Sigmoid colon (tissue), 7 donors: ENCODE data around the gene MBP. TPM values are rescaled to one million over a fixed set of nuclear protein-coding genes. Genes with fewer than 3 reads are reported as not detected.

Experiments
- DNase-seq: peaks from one replicate; pipeline ENCODE4 v3.0.0-alpha.2; 2019
- H3K27ac ChIP-seq, 4 donors: fragments of 200-600 bp; sonication (generic); one replicate each; pipeline ENCODE4 v1.5.1; 2016 to 2019; ENCODE audit warnings: mild to moderate bottlenecking in 1 of 4
- H3K27me3 ChIP-seq, 3 donors: fragments of 200-600 bp; sonication (generic); one replicate each; pipeline ENCODE4 v1.5.1; 2019; ENCODE audit warnings: mild to moderate bottlenecking in 1 of 3
- H3K36me3 ChIP-seq, 4 donors: fragments of 200-600 bp; sonication (generic); one replicate each; pipeline ENCODE4 v1.5.1; 2016 to 2019
- H3K4me1 ChIP-seq, 4 donors: fragments of 200-600 bp; sonication (generic); one replicate each; pipeline ENCODE4 v1.5.1; 2017 to 2019
- H3K4me3 ChIP-seq, 4 donors: fragments of 200-600 bp; sonication (generic); one replicate each; pipeline ENCODE4 v1.5.1; 2017 to 2019; ENCODE audit warnings: mild to moderate bottlenecking in 2 of 4, moderate library complexity in 1 of 4
- H3K9me3 ChIP-seq, 4 donors: fragments of 200-600 bp in 3 of 4; sonication (generic) in 3 of 4; one replicate each; pipeline versions ENCODE4 v1.5.1 to v1.6.1; 2013 to 2019
- CTCF ChIP-seq, 4 experiments: fragments of 450-650 bp in 3 of 4; fragments of 200-600 bp in 1 of 4; IDR thresholded peaks; one replicate each; pipeline ENCODE4 v1.5.1; 2016 to 2019; ENCODE audit warnings: antibody characterized with exemption in 4 of 4, mild to moderate bottlenecking in 3 of 4, moderate library complexity in 2 of 4
- EP300 ChIP-seq, 4 donors: sonication (generic); formaldehyde crosslinking; IDR thresholded peaks; one replicate each; pipeline ENCODE4 v1.6.1; 2017; ENCODE audit warnings: antibody characterized with exemption in 4 of 4
- POLR2A ChIP-seq, 2 donors: fragments of 450-650 bp; IDR thresholded peaks; one replicate each; pipeline ENCODE4 v1.6.1; 2016; ENCODE audit warnings: antibody characterized with exemption in 2 of 2, mild to moderate bottlenecking in 2 of 2, moderate library complexity in 2 of 2
- POLR2AphosphoS5 ChIP-seq, 4 donors: sonication (generic); formaldehyde crosslinking; IDR thresholded peaks; one replicate each; pipeline ENCODE4 v1.6.1; 2017; ENCODE audit warnings: antibody characterized with exemption in 4 of 4
- WGBS, 2 donors: extraction: QIAGEN DNeasy Blood & Tissue Kit; methylation state at CpG; one replicate each; pipeline ENCODE4 v1.1.7; 2013; 5-methylcytosine and 5-hydroxymethylcytosine counted together
- intact Hi-C: fragments of 100-400 bp; cut with DNase I; formaldehyde crosslinking; loops from one replicate; pipeline ENCODE4 v1.15.1; 2023
- polyA plus RNA-seq, 3 donors: library from polyadenylated mRNA; stranded (reverse); fragments of 200-250 nt; gene quantifications; one replicate each; pipeline ENCODE4 v1.2.3, GENCODE V29; 2013
- total RNA-seq, 4 donors: library from RNA; depleted of rRNA; stranded (reverse); fragments of >200 nt; gene quantifications; one replicate each; pipeline ENCODE4 v1.1.0, GENCODE V29; 2016
- donor health status: healthy with polysubstance abuse.
- donor health status: Bipolar disorder and iron deficiency.
- donor health status: healthy.

The MBP gene
- total and polyA plus RNA-seq, 7 donors = 18.3 to 30.7 (median 24.0) TPM

- intact Hi-C loops = no loop called here
- no peak overlapping the region for H3K4me3 ChIP-seq
- H3K36me3 ChIP-seq = no peaks in the 10 kb centered on the region
- TF ChIP-seq POLR2AphosphoS5 (IDR thresholded peaks at IDR 0.05) = no peak
- H3K27ac ChIP-seq = no peak overlapping the region
- H3K27me3 ChIP-seq = peaks cover 10 to 15% (median 14%) of the 10 kb centered on the region in 3 donors
- H3K4me1 ChIP-seq = peaks cover 0 to 31% (median 25%) of the 10 kb centered on the region in 4 donors
- WGBS, 2 donors = 89 to 92% methylated on average over 8 of the region's 8 CpGs
- H3K9me3 ChIP-seq = no peaks in the 10 kb centered on the region
- no peak for DNase-seq
These were observed 3.6 kb upstream of the MBP start for GRCh38 chr18:77136076-77136718.

DNA sequence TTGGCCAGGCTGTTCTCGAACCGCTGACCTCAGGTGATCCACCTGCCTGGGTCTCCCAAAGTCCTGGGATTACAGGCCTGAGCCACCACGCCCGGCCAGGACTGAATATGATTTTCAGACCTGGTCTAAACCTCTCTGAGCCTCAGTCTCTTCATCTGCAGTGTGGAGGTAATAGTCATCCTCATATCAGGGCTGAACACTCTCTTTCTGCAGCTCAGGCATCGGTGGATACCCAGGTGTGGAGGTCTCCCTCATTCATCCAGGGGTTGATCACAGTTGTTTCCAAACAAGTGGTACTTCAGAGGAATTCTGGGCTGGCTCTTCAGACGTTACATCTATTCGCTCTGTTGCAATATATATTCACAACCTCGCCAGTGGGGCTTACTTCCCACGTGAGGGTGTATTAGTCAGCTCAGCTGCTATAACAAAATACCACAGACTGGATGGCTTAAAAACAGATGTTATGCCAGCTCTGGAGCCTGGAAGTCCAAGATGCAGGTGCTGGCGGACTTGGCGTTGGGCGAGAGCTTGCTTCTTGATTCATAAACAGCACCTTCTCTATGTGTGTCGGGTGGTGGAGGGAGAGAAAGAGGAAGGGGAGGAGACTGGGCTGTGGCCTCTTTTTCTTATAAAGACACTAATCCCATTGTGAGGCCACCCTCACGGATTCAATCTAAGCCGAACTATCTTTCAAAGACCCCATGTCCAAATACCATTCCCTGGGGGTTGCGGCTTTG, 2.9 kb upstream of the MBP start:
- intact Hi-C loops = no loop called here
- peaks cover 0 to 34% (median 28%) of the 10 kb centered on the region in 4 donors for H3K4me1 ChIP-seq
- H3K4me3 ChIP-seq = no peak overlapping the region
- H3K27me3 ChIP-seq = peaks cover 12 to 22% (median 16%) of the 10 kb centered on the region in 3 donors
- H3K27ac ChIP-seq = no peak overlapping the region
- H3K36me3 ChIP-seq = no peaks in the 10 kb centered on the region
- no peak for DNase-seq
- no peak for TF ChIP-seq EP300 (IDR thresholded peaks at IDR 0.05)
- TF ChIP-seq POLR2A (IDR thresholded peaks at IDR 0.05) = no peak
- TF ChIP-seq POLR2AphosphoS5 (IDR thresholded peaks at IDR 0.05) = no peak
- TF ChIP-seq CTCF (IDR thresholded peaks at IDR 0.05) = no peak
- WGBS, 2 donors = 83 to 94% methylated on average over 16 of the region's 16 CpGs
- no peaks in the 10 kb centered on the region for H3K9me3 ChIP-seq

GRCh38 chr18:77134611-77135010, 2.0 kb upstream of the MBP start:
- no peaks in the 10 kb centered on the region for H3K9me3 ChIP-seq
- intact Hi-C loops = no loop called here
- H3K4me1 ChIP-seq = peaks cover 0 to 42% (median 31%) of the 10 kb centered on the region in 4 donors
- TF ChIP-seq EP300 (IDR thresholded peaks at IDR 0.05) = no peak
- no peak for TF ChIP-seq POLR2A (IDR thresholded peaks at IDR 0.05)
- no peak for TF ChIP-seq POLR2AphosphoS5 (IDR thresholded peaks at IDR 0.05)
- no peak for TF ChIP-seq CTCF (IDR thresholded peaks at IDR 0.05)
- H3K27me3 ChIP-seq = peaks cover 16 to 31% (median 19%) of the 10 kb centered on the region in 3 donors
- H3K4me3 ChIP-seq = no peak overlapping the region
- 71 to 85% methylated on average over 4 of the region's 4 CpGs for WGBS, 2 donors
- H3K36me3 ChIP-seq = no peaks in the 10 kb centered on the region
- no peak for DNase-seq
- peak overlapping the region in 3 of 4 donors; percentile 83 to 90 (median 88) for H3K27ac ChIP-seq

- DNase-seq = peak; percentile 83
These were observed 1.4 kb upstream of the MBP start for GRCh38 chr18:77133835-77134496.

More at GRCh38 chr18:77133835-77134496, 1.4 kb upstream of the MBP start:
- H3K36me3 ChIP-seq = no peaks in the 10 kb centered on the region
- intact Hi-C loops = no loop called here
- TF ChIP-seq POLR2AphosphoS5 (IDR thresholded peaks at IDR 0.05) (no peak), CTCF (IDR thresholded peaks at IDR 0.05) (no peak), POLR2A (IDR thresholded peaks at IDR 0.05) (no peak), EP300 (IDR thresholded peaks at IDR 0.05) (no peak)
- peak overlapping the region; percentile 78 to 90 (median 86) for H3K27ac ChIP-seq
- H3K4me1 ChIP-seq = peaks cover 0 to 48% (median 34%) of the 10 kb centered on the region in 4 donors
- no peak overlapping the region for H3K4me3 ChIP-seq
- H3K9me3 ChIP-seq = no peaks in the 10 kb centered on the region
- H3K27me3 ChIP-seq = peaks cover 16 to 38% (median 24%) of the 10 kb centered on the region in 3 donors
- WGBS, 2 donors = 44% methylated on average over 12 of the region's 12 CpGs
